DND-41 (cell line): ENCODE measurements around the gene GPR160.

Source experiments
- EZH2 ChIP-seq: IDR thresholded peaks from 3 replicates; pipeline ENCODE4 v1.6.1; 2012; ENCODE audit warnings: borderline replicate concordance, low read depth, mild to moderate bottlenecking, moderate library complexity, low read length, inconsistent platforms; ENCODE audit not compliant: severe bottlenecking
- TF ChIP-seq, protein P1 (sequence below): IDR thresholded peaks from 2 replicates; pipeline ENCODE4 v1.5.1; 2012; ENCODE audit warnings: borderline replicate concordance, low read length, moderate library complexity, mild to moderate bottlenecking; ENCODE audit not compliant: poor library complexity, severe bottlenecking; ENCODE audit errors: extremely low read depth

GRCh38 chr3:169992156-169992555, 45.6 kb upstream of the GPR160 start:
- TF ChIP-seq, protein P1, sequence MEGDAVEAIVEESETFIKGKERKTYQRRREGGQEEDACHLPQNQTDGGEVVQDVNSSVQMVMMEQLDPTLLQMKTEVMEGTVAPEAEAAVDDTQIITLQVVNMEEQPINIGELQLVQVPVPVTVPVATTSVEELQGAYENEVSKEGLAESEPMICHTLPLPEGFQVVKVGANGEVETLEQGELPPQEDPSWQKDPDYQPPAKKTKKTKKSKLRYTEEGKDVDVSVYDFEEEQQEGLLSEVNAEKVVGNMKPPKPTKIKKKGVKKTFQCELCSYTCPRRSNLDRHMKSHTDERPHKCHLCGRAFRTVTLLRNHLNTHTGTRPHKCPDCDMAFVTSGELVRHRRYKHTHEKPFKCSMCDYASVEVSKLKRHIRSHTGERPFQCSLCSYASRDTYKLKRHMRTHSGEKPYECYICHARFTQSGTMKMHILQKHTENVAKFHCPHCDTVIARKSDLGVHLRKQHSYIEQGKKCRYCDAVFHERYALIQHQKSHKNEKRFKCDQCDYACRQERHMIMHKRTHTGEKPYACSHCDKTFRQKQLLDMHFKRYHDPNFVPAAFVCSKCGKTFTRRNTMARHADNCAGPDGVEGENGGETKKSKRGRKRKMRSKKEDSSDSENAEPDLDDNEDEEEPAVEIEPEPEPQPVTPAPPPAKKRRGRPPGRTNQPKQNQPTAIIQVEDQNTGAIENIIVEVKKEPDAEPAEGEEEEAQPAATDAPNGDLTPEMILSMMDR: no peak
- no peak for TF ChIP-seq EZH2
